Glomerular visceral epithelial cell (primary cell): ENCODE results near the gene ERP27.

Experiments
- DNase-seq: peaks from one replicate; pipeline ENCODE4 v3.0.0-alpha.2; 2016; ENCODE audit errors: extremely low spot score

Gene ERP27

DNA sequence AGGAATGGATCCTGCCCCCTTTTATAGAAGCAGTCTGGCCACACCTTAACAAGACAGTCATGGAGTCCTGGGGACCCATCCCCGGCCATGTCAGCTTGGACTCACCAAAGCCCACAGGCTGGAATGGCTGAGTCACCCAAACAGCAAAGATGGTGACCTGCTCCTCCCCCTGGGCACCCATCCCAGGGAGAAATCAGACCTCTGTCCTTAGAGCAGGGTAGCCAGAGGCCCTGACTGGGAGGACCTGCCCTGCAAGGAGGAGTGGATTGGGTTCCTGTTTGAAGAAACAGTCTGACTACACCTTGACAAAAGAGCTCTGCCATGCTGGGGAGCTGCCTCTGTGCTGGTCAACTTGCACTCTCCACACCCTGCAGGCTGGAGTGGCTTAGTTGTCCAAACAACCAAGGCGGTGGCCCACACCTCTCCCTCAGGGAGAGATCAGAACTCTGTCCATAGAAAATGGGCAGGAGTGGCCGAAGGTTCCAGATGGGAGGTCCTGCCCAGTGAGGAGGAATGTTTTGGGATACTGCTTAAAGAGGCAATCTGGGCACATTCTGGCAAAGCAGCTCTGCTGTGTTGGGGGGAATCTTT, 69.3 kb downstream of the ERP27 start:
- no peak for DNase-seq
